Neuronal stem cell (in vitro differentiated cells): ENCODE data around the gene NAT16.

ENCODE experiments used
- DNase-seq: peaks from one replicate; pipeline ENCODE4 v3.0.0-alpha.2; 2013; ENCODE audit warnings: low spot score
- H2AFZ ChIP-seq: one replicate; pipeline ENCODE4 v1.6.1; 2013; ENCODE audit warnings: mild to moderate bottlenecking, low read length, inconsistent platforms
- H2AK5ac ChIP-seq: 2 replicates; pipeline ENCODE4 v1.6.1; 2013; ENCODE audit warnings: low read depth, mild to moderate bottlenecking, inconsistent platforms, low read length, moderate library complexity, mixed read lengths
- H2BK120ac ChIP-seq: 2 replicates; pipeline ENCODE4 v1.6.1; 2013; ENCODE audit warnings: low read depth, mild to moderate bottlenecking, inconsistent platforms, low read length, moderate library complexity, mixed read lengths
- H2BK12ac ChIP-seq: one replicate; pipeline ENCODE4 v1.6.1; 2013; ENCODE audit warnings: low read length, inconsistent platforms
- H2BK15ac ChIP-seq: 2 replicates; pipeline ENCODE4 v1.6.1; 2013; ENCODE audit warnings: mild to moderate bottlenecking, low read length, inconsistent platforms, mixed read lengths
- H2BK5ac ChIP-seq: one replicate; pipeline ENCODE4 v1.6.1; 2013; ENCODE audit warnings: inconsistent platforms, mild to moderate bottlenecking, low read length, moderate library complexity
- H3K14ac ChIP-seq: one replicate; pipeline ENCODE4 v1.6.1; 2013; ENCODE audit warnings: low read length, inconsistent platforms
- H3K18ac ChIP-seq: 2 replicates; pipeline ENCODE4 v1.6.1; 2013; ENCODE audit warnings: low read length, inconsistent platforms
- H3K23ac ChIP-seq: 2 replicates; pipeline ENCODE4 v1.6.1; 2013; ENCODE audit warnings: low read depth, mild to moderate bottlenecking, mixed read lengths, low read length, inconsistent platforms; ENCODE audit not compliant: poor library complexity
- H3K27ac ChIP-seq: replicated peaks from 3 replicates; pipeline ENCODE4 v1.5.1; 2013; ENCODE audit warnings: low read length, inconsistent platforms
- H3K27me3 ChIP-seq, 3 experiments: 2 replicates each; pipeline ENCODE4 v1.6.1; 2013; ENCODE audit warnings: low read length in 3 of 3, mild to moderate bottlenecking in 2 of 3, inconsistent platforms in 1 of 3, low read depth in 1 of 3, mixed read lengths in 1 of 3, moderate library complexity in 1 of 3; ENCODE audit not compliant: control insufficient read depth in 3 of 3, insufficient read depth in 3 of 3
- H3K36me3 ChIP-seq, 2 donors: replicated peaks in 1 of 2; 2 replicates each; pipeline ENCODE4 v1.6.1; 2013; ENCODE audit warnings: low read length in 2 of 2; ENCODE audit not compliant: control insufficient read depth in 2 of 2, insufficient read depth in 2 of 2
- H3K4ac ChIP-seq: 2 replicates; pipeline ENCODE4 v1.6.1; 2013; ENCODE audit warnings: inconsistent platforms, mild to moderate bottlenecking, low read length, moderate library complexity
- H3K4me1 ChIP-seq, 2 donors: 1 replicate in 1 of 2; 2 replicates in 1 of 2; pipeline ENCODE4 v1.6.1; 2013; ENCODE audit warnings: low read length in 2 of 2, low read depth in 1 of 2; ENCODE audit not compliant: control insufficient read depth in 2 of 2, insufficient read depth in 1 of 2
- H3K4me2 ChIP-seq: one replicate; pipeline ENCODE4 v1.6.1; 2013; ENCODE audit warnings: mild to moderate bottlenecking, low read length, inconsistent platforms; ENCODE audit not compliant: insufficient read depth, poor library complexity, severe bottlenecking
- H3K4me3 ChIP-seq, 2 donors: 2 replicates each; pipeline ENCODE4 v1.5.1; 2013; ENCODE audit warnings: low read length in 2 of 2, mild to moderate bottlenecking in 2 of 2, inconsistent platforms in 1 of 2, moderate library complexity in 1 of 2
- H3K79me1 ChIP-seq: one replicate; pipeline ENCODE4 v1.6.1; 2013; ENCODE audit warnings: low read depth, mild to moderate bottlenecking, inconsistent platforms, low read length, moderate library complexity
- H3K9ac ChIP-seq: one replicate; pipeline ENCODE4 v1.6.1; 2013; ENCODE audit warnings: mild to moderate bottlenecking, low read depth, low read length, inconsistent platforms; ENCODE audit not compliant: poor library complexity
- H3K9me3 ChIP-seq, 2 donors: replicated peaks in 1 of 2; 2 replicates each; pipeline versions ENCODE3 to v1.6.1; 2013; ENCODE audit warnings: low read length in 2 of 2, mild to moderate bottlenecking in 2 of 2, inconsistent platforms in 1 of 2, low read depth in 1 of 2, mixed read lengths in 1 of 2, moderate library complexity in 1 of 2; ENCODE audit not compliant: control insufficient read depth in 2 of 2, insufficient read depth in 1 of 2
- H4K8ac ChIP-seq: one replicate; pipeline ENCODE4 v1.6.1; 2013; ENCODE audit warnings: low read depth, mild to moderate bottlenecking, inconsistent platforms, low read length, moderate library complexity
- H4K91ac ChIP-seq: one replicate; pipeline ENCODE4 v1.6.1; 2013; ENCODE audit warnings: low read length, low read depth, mild to moderate bottlenecking, inconsistent platforms; ENCODE audit not compliant: poor library complexity
- WGBS, 2 donors: extraction: QIAGEN DNeasy Blood & Tissue Kit; methylation state at CpG; one replicate each; pipeline ENCODE4 v1.1.7; 2013; ENCODE audit warnings: missing lambda C conversion rate in 2 of 2, mixed read lengths in 1 of 2; ENCODE audit not compliant: insufficient read length in 2 of 2, insufficient replicate concordance in 1 of 2; ENCODE audit errors: extremely low coverage in 2 of 2; 5-methylcytosine and 5-hydroxymethylcytosine counted together

NAT16 gene

GRCh38 chr7:101189109-101189508 lies 9.0 kb upstream of the NAT16 start:
- Histone ChIP-seq H2AFZ (no peak overlapping the region), H4K91ac (no peak overlapping the region), H3K27ac (no peak overlapping the region), H3K4me1 (no peaks in the 10 kb centered on the region), H3K9ac (no peak overlapping the region), H3K23ac (no peak overlapping the region), H3K4ac (no peak overlapping the region), H3K9me3 (no peaks in the 10 kb centered on the region), H3K36me3 (no peaks in the 10 kb centered on the region), H2AK5ac (no peak overlapping the region), H2BK5ac (no peak overlapping the region), H3K4me3 (no peak overlapping the region), H3K14ac (no peak overlapping the region), H4K8ac (no peak overlapping the region), H2BK12ac (no peak overlapping the region), H3K79me1 (no peaks in the 10 kb centered on the region), H2BK120ac (no peak overlapping the region), H2BK15ac (no peak overlapping the region), H3K18ac (no peak overlapping the region), H3K27me3 (peaks cover 0 to 5% (median 0%) of the 10 kb centered on the region in 3 experiments), H3K4me2 (no peak overlapping the region)
- DNase-seq = no peak
- no CpG with 5 or more reads among the region's 8 CpGs for WGBS, 2 donors

DNA sequence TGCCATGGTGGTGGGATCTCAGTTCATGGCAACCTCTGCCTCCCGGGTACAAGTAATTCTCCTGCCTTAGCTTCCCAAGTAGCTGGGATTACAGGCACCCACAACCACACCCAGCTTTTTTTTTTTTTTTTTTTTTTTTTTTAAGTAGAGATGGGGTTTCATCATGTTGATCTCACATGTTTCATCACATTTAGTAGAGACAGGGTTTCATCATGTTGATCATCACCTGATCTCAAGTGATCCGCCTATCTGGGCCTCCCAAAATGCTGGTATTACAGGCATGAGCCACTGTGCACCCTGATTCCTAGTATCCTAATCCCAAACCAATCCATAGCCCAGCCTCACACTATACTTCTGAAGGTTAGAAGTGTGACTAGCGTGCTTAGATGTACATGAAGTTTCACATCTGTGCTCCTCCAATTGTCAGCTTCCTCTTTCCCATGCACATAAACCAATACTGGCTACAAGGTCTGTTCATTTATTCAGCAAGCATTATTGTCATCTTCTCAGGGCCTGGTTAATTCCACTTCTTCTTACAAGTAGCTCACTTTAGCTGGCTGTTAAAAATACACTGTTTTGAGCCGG lies 6.8 kb upstream of the NAT16 start:
- no peaks in the 10 kb centered on the region for H3K9me3 ChIP-seq
- no peak overlapping the region for H2AK5ac ChIP-seq
- no peak overlapping the region for H3K4me2 ChIP-seq
- no peak overlapping the region for H2BK15ac ChIP-seq
- H2BK5ac ChIP-seq = no peak overlapping the region
- peaks cover 0 to 5% (median 0%) of the 10 kb centered on the region in 3 experiments for H3K27me3 ChIP-seq
- H2BK120ac ChIP-seq = no peak overlapping the region
- no peak overlapping the region for H2AFZ ChIP-seq
- H3K18ac ChIP-seq = no peak overlapping the region
- DNase-seq = no peak
- H3K4me3 ChIP-seq = no peak overlapping the region
- H4K91ac ChIP-seq = no peak overlapping the region
- H3K79me1 ChIP-seq = no peaks in the 10 kb centered on the region
- no peaks in the 10 kb centered on the region for H3K4me1 ChIP-seq
- no peak overlapping the region for H3K4ac ChIP-seq
- no peak overlapping the region for H2BK12ac ChIP-seq
- H3K36me3 ChIP-seq = no peaks in the 10 kb centered on the region
- no peak overlapping the region for H3K9ac ChIP-seq
- no peak overlapping the region for H3K27ac ChIP-seq
- H3K23ac ChIP-seq = no peak overlapping the region
- H4K8ac ChIP-seq = no peak overlapping the region
- no CpG with 5 or more reads among the region's 4 CpGs for WGBS, 2 donors
- no peak overlapping the region for H3K14ac ChIP-seq

- Histone ChIP-seq H3K14ac (no peak overlapping the region), H3K23ac (no peak overlapping the region), H3K9ac (no peak overlapping the region), H3K4me3 (no peak overlapping the region), H2AK5ac (no peak overlapping the region), H3K27me3 (peaks cover 0 to 3% (median 0%) of the 10 kb centered on the region in 3 experiments), H2BK12ac (no peak overlapping the region), H4K8ac (no peak overlapping the region), H3K36me3 (no peaks in the 10 kb centered on the region), H2BK5ac (no peak overlapping the region), H3K9me3 (no peaks in the 10 kb centered on the region), H4K91ac (no peak overlapping the region), H3K4me2 (no peak overlapping the region), H3K4me1 (no peaks in the 10 kb centered on the region), H3K18ac (no peak overlapping the region), H2BK15ac (no peak overlapping the region), H3K27ac (no peak overlapping the region), H3K4ac (no peak overlapping the region), H3K79me1 (no peaks in the 10 kb centered on the region), H2AFZ (no peak overlapping the region), H2BK120ac (no peak overlapping the region)
- WGBS, 2 donors = no CpG with 5 or more reads among the region's 6 CpGs
- no peak for DNase-seq
These were observed 6.1 kb upstream of the NAT16 start for GRCh38 chr7:101186194-101186593.

DNA sequence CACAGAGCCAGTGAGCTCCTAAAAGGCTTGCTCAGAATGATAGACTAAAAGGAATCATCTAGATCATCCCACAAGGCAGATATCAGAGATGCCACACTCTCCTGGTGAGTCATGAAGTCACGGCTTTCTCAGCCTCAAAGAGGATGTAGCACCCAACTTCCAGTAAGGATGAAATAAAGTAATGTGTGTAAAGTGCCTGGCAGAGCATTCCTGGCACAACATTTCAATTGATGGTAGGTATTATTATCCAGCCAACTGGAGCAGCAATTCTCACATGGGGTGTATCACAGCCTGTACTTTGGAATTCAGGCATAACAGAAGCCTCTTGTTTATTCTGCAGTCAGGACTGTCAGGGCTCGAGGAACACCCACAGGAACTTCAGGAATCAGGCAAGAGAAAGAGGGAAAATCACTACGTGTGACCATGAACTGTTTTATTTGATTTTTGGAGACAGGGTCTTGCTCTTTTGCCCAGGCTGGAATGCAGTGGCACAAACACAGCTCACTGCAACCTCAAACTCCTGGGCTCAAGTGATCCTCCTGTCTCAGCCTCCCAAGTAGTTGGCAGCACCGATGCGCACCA lies 5.3 kb upstream of the NAT16 start:
- DNase-seq = no peak
- Histone ChIP-seq H3K79me1 (no peaks in the 10 kb centered on the region), H3K18ac (no peak overlapping the region)

More for the DNA sequence above, 5.3 kb upstream of the NAT16 start:
- H4K8ac ChIP-seq = no peak overlapping the region
- H2BK5ac ChIP-seq = no peak overlapping the region
- no peaks in the 10 kb centered on the region for H3K36me3 ChIP-seq
- H3K4ac ChIP-seq = no peak overlapping the region
- H2BK12ac ChIP-seq = no peak overlapping the region
- H3K4me2 ChIP-seq = no peak overlapping the region
- H3K27ac ChIP-seq = no peak overlapping the region
- peaks cover 0 to 1% of the 10 kb centered on the region in 2 donors for H3K9me3 ChIP-seq
- H3K23ac ChIP-seq = no peak overlapping the region
- no peak overlapping the region for H3K4me3 ChIP-seq
- no peak overlapping the region for H2BK15ac ChIP-seq
- H2AK5ac ChIP-seq = no peak overlapping the region
- peaks cover 0 to under 1% of the 10 kb centered on the region in 2 donors for H3K4me1 ChIP-seq
- no peak overlapping the region for H2AFZ ChIP-seq
- peaks cover 2 to 7% (median 6%) of the 10 kb centered on the region in 3 experiments for H3K27me3 ChIP-seq
- H3K14ac ChIP-seq = no peak overlapping the region
- H3K9ac ChIP-seq = no peak overlapping the region
- no CpG with 5 or more reads among the region's 5 CpGs for WGBS, 2 donors
- H4K91ac ChIP-seq = no peak overlapping the region
- no peak overlapping the region for H2BK120ac ChIP-seq
